K562 (cell line): ENCODE data around the gene RGS3. TPM values are rescaled to one million over a fixed set of nuclear protein-coding genes. Genes with fewer than 3 reads are reported as not detected.

Source experiments
- ATAC-seq: fragments of 200-7000 bp; cut with Tn5 transposase; 3 replicates; pipeline ENCODE4 v1.9.1; 2020; ENCODE audit warnings: moderate library complexity
- BruUV-seq: library from RNA; stranded (reverse); fragments of 400-500 nt; replicated peaks from 2 replicates; lab custom pipeline; 2021; lab: Mats Ljungman, UMichigan
- CTCF ChIA-PET: fragments of 300-600 bp; formaldehyde crosslinking; extraction: SDS; loops from one replicate; lab custom pipeline; 2021; ENCODE audit warnings: low intra/inter-chr PET ratio; lab: Yijun Ruan, JAX
- POLR2A ChIA-PET: fragments of 300-600, 350-650 bp; sonication (Branson Sonifier 250); formaldehyde crosslinking; extraction: SDS; loops from one replicate; lab custom pipeline; 2021; ENCODE audit warnings: antibody characterized with exemption, inconsistent platforms; lab: Yijun Ruan, JAX
- DNase-seq, 4 experiments: peaks; one replicate each; pipeline versions ENCODE4 v3.0.0 to v3.0.0-alpha.2; 2011 to 2018; ENCODE audit warnings: low spot score in 3 of 4, mixed read lengths in 3 of 4; ENCODE audit errors: extremely low read depth in 1 of 4
- FAIRE-seq: peaks from 2 replicates; lab custom pipeline; 2011; peaks lifted over from hg19 to GRCh38; lab: Jason Lieb, UNC
- H2AFZ ChIP-seq: 2 replicates; pipeline ENCODE4 v1.6.0; 2011; ENCODE audit warnings: low read depth, low read length, control low read depth, inconsistent platforms
- H3K27ac ChIP-seq: fragments of 200-600 bp; 3 replicates; pipeline ENCODE4 v1.8.0; 2011; ENCODE audit warnings: low read depth, mild to moderate bottlenecking, control low read depth, inconsistent platforms, low read length, moderate library complexity, mixed read lengths; ENCODE audit errors: extremely low read depth
- H3K27me3 ChIP-seq, 2 experiments: fragments of 300-600 bp in 1 of 2; 2 replicates in 1 of 2; 3 replicates in 1 of 2; pipeline versions ENCODE4 v1.6.0 to v1.8.0; 2011; ENCODE audit warnings: inconsistent platforms in 2 of 2, low read length in 2 of 2, mild to moderate bottlenecking in 1 of 2, mixed read lengths in 1 of 2, moderate library complexity in 1 of 2; ENCODE audit not compliant: control insufficient read depth in 2 of 2, insufficient read depth in 2 of 2
- H3K36me3 ChIP-seq: fragments of 300-600 bp; 3 replicates; pipeline ENCODE4 v1.8.0; 2011; ENCODE audit warnings: mild to moderate bottlenecking, low read length, inconsistent platforms; ENCODE audit not compliant: control insufficient read depth, insufficient read depth
- H3K4me1 ChIP-seq, 2 experiments: fragments of 200-600 bp in 1 of 2; replicated peaks in 1 of 2; 2 replicates in 1 of 2; 3 replicates in 1 of 2; pipeline versions ENCODE4 v1.5.1 to v1.8.0; 2011; ENCODE audit warnings: inconsistent platforms in 2 of 2, low read length in 2 of 2, mild to moderate bottlenecking in 1 of 2, mixed read lengths in 1 of 2, moderate library complexity in 1 of 2; ENCODE audit not compliant: control insufficient read depth in 2 of 2, insufficient read depth in 2 of 2
- H3K4me2 ChIP-seq: 2 replicates; pipeline ENCODE4 v1.6.1; 2011; ENCODE audit warnings: low read length, control low read depth, inconsistent platforms, mixed read lengths; ENCODE audit not compliant: insufficient read depth
- H3K4me3 ChIP-seq: fragments of 200-600 bp; sonication (generic), shearing (Covaris generic); 2 replicates; pipeline ENCODE4 v1.5.1; 2016; ENCODE audit warnings: control low read depth, inconsistent platforms
- H3K79me2 ChIP-seq: fragments of 200-600 bp; 3 replicates; pipeline ENCODE4 v1.8.0; 2011; ENCODE audit warnings: low read length, inconsistent platforms; ENCODE audit not compliant: control insufficient read depth, insufficient read depth
- H3K9ac ChIP-seq, 2 experiments: 2 replicates each; pipeline versions ENCODE4 v1.6.0 to v1.6.1; 2011; ENCODE audit warnings: low read depth in 2 of 2, low read length in 2 of 2, control low read depth in 1 of 2, inconsistent platforms in 1 of 2, mild to moderate bottlenecking in 1 of 2, mixed read lengths in 1 of 2; ENCODE audit not compliant: insufficient read depth in 1 of 2
- H3K9me1 ChIP-seq: one replicate; pipeline ENCODE4 v1.6.0; 2011; ENCODE audit warnings: inconsistent platforms, mild to moderate bottlenecking, low read length, moderate library complexity; ENCODE audit not compliant: control insufficient read depth, insufficient read depth
- H3K9me3 ChIP-seq: replicated peaks from 2 replicates; pipeline ENCODE4 v1.5.1; 2011; ENCODE audit warnings: low read depth, low read length, inconsistent platforms; ENCODE audit not compliant: control insufficient read depth, insufficient read depth
- H4K20me1 ChIP-seq: replicated peaks from 2 replicates; pipeline ENCODE4 v1.6.1; 2011; ENCODE audit warnings: low read length, inconsistent platforms, mixed read lengths; ENCODE audit not compliant: control insufficient read depth, insufficient read depth
- ARID2 ChIP-seq: fragments of 450-650 bp; IDR thresholded peaks from 2 replicates; pipeline ENCODE4 v1.6.1; 2017; ENCODE audit warnings: antibody characterized with exemption, mild to moderate bottlenecking
- C11orf30 ChIP-seq: fragments of 450-650 bp; IDR thresholded peaks from 2 replicates; pipeline ENCODE4 v1.6.1; 2016; ENCODE audit warnings: low read depth, mild to moderate bottlenecking
- CREBBP ChIP-seq: IDR thresholded peaks from one replicate; pipeline ENCODE4 v1.6.1; 2012; ENCODE audit warnings: low read depth, mild to moderate bottlenecking, control low read depth, inconsistent platforms, low read length
- DIDO1 ChIP-seq: fragments of 450-650 bp; IDR thresholded peaks from 2 replicates; pipeline ENCODE4 v1.6.1; 2016; ENCODE audit warnings: low read depth, missing biosample characterization, missing genetic modification characterization
- DPF2 ChIP-seq: fragments of 450-650 bp; IDR thresholded peaks from 2 replicates; pipeline ENCODE4 v1.6.1; 2016
- ERF ChIP-seq: fragments of 450-650 bp; formaldehyde crosslinking; IDR thresholded peaks from 2 replicates; pipeline ENCODE4 v1.4.0; 2020; ENCODE audit warnings: mild to moderate bottlenecking, mixed read lengths
- HBP1 ChIP-seq: fragments of 450-650 bp; formaldehyde crosslinking; IDR thresholded peaks from 2 replicates; pipeline ENCODE4 v1.4.0; 2022; ENCODE audit warnings: missing genetic modification characterization
- HDAC1 ChIP-seq, 2 experiments: fragments of 450-650 bp; IDR thresholded peaks; 2 replicates each; pipeline ENCODE4 v1.6.1; 2016 to 2017; ENCODE audit warnings: inconsistent platforms in 1 of 2, mild to moderate bottlenecking in 1 of 2, moderate library complexity in 1 of 2
- HOXB6 ChIP-seq: fragments of 250-450 bp; sonication (Bioruptor Pico); IDR thresholded peaks from 2 replicates; pipeline ENCODE4 v1.5.1; 2022; ENCODE audit warnings: mild to moderate bottlenecking, borderline replicate concordance
- IFI16 ChIP-seq: fragments of 250-450 bp; sonication (Bioruptor Pico); IDR thresholded peaks from 2 replicates; pipeline ENCODE4 v2.1.2; 2022; ENCODE audit warnings: mild to moderate bottlenecking, inconsistent platforms
- JUN ChIP-seq, 2 experiments: sonication (generic) in 1 of 2; formaldehyde crosslinking in 1 of 2; IDR thresholded peaks; 2 replicates each; pipeline versions ENCODE4 v1.6.1 to v1.8.0; 2012 to 2022; ENCODE audit warnings: borderline replicate concordance in 2 of 2, mild to moderate bottlenecking in 2 of 2, improper control_type of control experiment in 1 of 2, low read depth in 1 of 2, low read length in 1 of 2, missing genetic modification reagents in 1 of 2
- MAFF ChIP-seq: IDR thresholded peaks from 2 replicates; pipeline ENCODE4 v1.6.1; 2012; ENCODE audit warnings: low read length, improper control_type of control experiment
- MAFG ChIP-seq: fragments of 450-650 bp; conservative IDR thresholded peaks from 2 replicates; pipeline ENCODE4 v1.6.1; 2016; ENCODE audit warnings: missing genetic modification characterization, missing compliant biosample characterization
- MAFK ChIP-seq: IDR thresholded peaks from 2 replicates; pipeline ENCODE4 v1.6.1; 2011; ENCODE audit warnings: low read length, improper control_type of control experiment
- NR1H2 ChIP-seq: sonication (generic); formaldehyde crosslinking; IDR thresholded peaks from 2 replicates; pipeline ENCODE4 v1.4.0; 2020; ENCODE audit warnings: mild to moderate bottlenecking, missing genetic modification reagents
- PHB ChIP-seq: fragments of 250-450 bp; sonication (Bioruptor Pico); IDR thresholded peaks from 2 replicates; pipeline ENCODE4 v1.5.0; 2021
- POLR2H ChIP-seq: IDR thresholded peaks from 2 replicates; pipeline ENCODE4 v1.6.1; 2016; ENCODE audit warnings: missing genetic modification characterization, low read depth, mild to moderate bottlenecking, control low read depth, missing compliant biosample characterization, moderate library complexity
- RBM25 ChIP-seq: fragments of 200-400 bp; formaldehyde crosslinking; IDR thresholded peaks from 2 replicates; pipeline ENCODE4 v1.6.1; 2018; ENCODE audit warnings: low read length, low read depth, moderate library complexity; ENCODE audit not compliant: severe bottlenecking
- SAFB2 ChIP-seq: fragments of 200-400 bp; formaldehyde crosslinking; IDR thresholded peaks from 2 replicates; pipeline ENCODE4 v1.6.1; 2018; ENCODE audit warnings: borderline replicate concordance, low read length, low read depth, moderate library complexity; ENCODE audit not compliant: severe bottlenecking
- TCF7L2 ChIP-seq: fragments of 150-350 bp; IDR thresholded peaks from 2 replicates; pipeline ENCODE4 v1.6.1; 2016; ENCODE audit warnings: low read depth, mild to moderate bottlenecking, low read length, moderate library complexity
- ZNF316 ChIP-seq: fragments of 450-650 bp; IDR thresholded peaks from 2 replicates; pipeline ENCODE4 v1.6.1; 2016
- ZNF445 ChIP-seq: fragments of 250-450 bp; sonication (Bioruptor Pico); IDR thresholded peaks from 2 replicates; pipeline ENCODE4 v1.4.0; 2020; ENCODE audit warnings: low read depth, mild to moderate bottlenecking, moderate library complexity
- in situ Hi-C: fragments of 300-500 bp; cut with MboI; formaldehyde crosslinking; loops from 4 replicates; pipeline ENCODE4 v1.15.0; 2018; ENCODE audit warnings: inconsistent platforms, mixed read lengths
- intact Hi-C: fragments of 100-400 bp; cut with micrococcal nuclease; formaldehyde crosslinking; loops from 2 replicates; pipeline ENCODE4 v1.14.2; 2022
- polyA plus RNA-seq, 8 experiments: library from polyadenylated mRNA; depleted of rRNA in 4 of 8; stranded (reverse) in 5 of 8; unstranded in 3 of 8; fragments of >200 nt; fragmentation: Nextera tagmentation in 2 of 8; fragmentation: Illumina TruSeq in 1 of 8; extraction: Ambion mirVana in 2 of 8; extraction: Trizol in 1 of 8; gene quantifications; 2 replicates each; pipeline versions ENCODE4 v1.2.1 to v1.2.3, GENCODE V29; 2011 to 2014; ENCODE audit warnings: inconsistent platforms in 1 of 8, missing spikeins in 1 of 8
- total RNA-seq, 7 experiments: library from RNA; depleted of rRNA in 6 of 7; stranded (reverse); fragments of >200 nt in 6 of 7; fragmentation: Illumina TruSeq in 2 of 7; extraction: Trizol in 2 of 7; gene quantifications; 2 replicates each; pipeline versions ENCODE4 v1.2.1 to v1.2.3, GENCODE V29; 2011 to 2021; ENCODE audit warnings: low replicate concordance in 1 of 7

Gene RGS3
- total and polyA plus RNA-seq, 9 of the 15 experiments (the other 6 are each of a cell fraction or from before 2014, with no cell fraction given), result 0.08 to 2.9 (median 0.95) TPM

DNA sequence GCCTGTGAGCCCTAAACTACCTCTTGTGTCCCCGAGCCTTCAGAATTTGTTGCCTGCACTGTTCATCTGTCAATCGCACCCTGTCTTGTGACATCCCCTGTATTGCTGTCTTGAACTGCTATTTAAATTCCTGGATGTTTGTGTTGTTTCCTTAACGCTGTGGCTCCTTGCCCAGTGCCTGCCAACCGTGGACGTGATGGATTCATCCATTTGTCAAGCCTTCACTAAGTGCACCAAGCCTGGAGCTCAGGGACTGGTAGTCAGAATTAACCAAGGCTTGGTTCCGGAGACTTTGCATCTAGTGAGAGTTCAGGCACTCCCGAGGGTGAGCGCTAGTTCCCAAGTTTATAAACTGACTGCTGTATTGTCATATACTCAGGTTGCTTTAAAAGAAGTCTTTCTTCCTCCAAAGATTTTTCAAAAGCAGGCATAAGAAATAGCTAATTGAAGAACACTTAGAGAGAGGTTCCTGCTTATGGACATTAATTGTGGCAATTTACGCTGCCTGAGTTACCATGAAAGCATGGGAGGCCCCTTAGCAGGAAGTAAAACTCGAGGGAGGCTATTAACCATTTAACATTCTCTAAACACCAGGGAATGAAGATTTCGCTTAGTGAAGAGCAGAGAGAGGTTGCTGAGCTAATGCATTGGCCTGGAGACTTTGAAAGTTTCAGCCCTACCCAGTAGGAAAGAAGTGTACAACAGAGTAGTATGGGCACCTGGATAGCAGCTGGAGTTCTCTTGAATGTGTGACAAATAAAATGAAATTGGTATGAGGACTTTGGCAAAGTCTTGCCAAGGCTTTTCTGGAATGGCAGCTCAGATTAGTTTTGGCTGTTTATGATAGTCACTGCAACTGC, 29.0 kb downstream of the RGS3 start (continued):
- no peak for TF ChIP-seq TCF7L2
- TF ChIP-seq MAFK, result no peak
- TF ChIP-seq, all 486 proteins: peak for 2

DNA sequence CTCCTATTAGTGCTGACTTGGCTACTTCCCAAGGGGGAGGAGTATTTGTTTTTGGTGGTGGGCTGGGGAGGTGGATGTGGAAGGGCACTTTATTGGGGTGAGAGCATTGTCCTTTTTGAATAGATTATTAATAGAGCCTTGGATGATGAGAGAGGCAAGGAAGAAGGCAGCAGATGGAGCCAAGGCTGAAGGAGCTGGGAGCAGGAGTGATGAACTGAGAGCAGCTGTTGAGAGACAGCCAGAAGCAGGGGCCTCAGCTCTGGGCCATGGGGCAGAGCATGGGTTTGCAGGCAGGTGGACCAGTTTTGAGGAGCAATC, 29.6 kb downstream of the RGS3 start:
- H4K20me1 ChIP-seq, result no peaks in the 10 kb centered on the region
- in situ Hi-C loops (no loop called here), intact Hi-C loops (no loop called here)
- no peak for DNase-seq
- no peaks in the 10 kb centered on the region for H3K79me2 ChIP-seq
- ChIA-PET CTCF (no interaction called here), POLR2A (interaction anchor here (0.7 to 1.9 kb wide), 5 partner anchors 10 to 89 kb away, joined by 3 to 6 read pairs (median 4); no protein-coding TSS in a partner anchor)
- ATAC-seq, result no peak
- no peak overlapping the region for H3K27ac ChIP-seq
- no peaks in the 10 kb centered on the region for H3K36me3 ChIP-seq
- no TSS peak for BruUV-seq
- peaks cover 9 to 30% of the 10 kb centered on the region in 2 experiments for H3K27me3 ChIP-seq
- no peak overlapping the region for H2AFZ ChIP-seq
- no peak for FAIRE-seq
- H3K9ac ChIP-seq, result no peak overlapping the region
- no peak overlapping the region for H3K4me3 ChIP-seq
- H3K4me1 ChIP-seq, result no peaks in the 10 kb centered on the region; a peak in 1 of 5 replicates
- H3K4me2 ChIP-seq, result no peak overlapping the region
- no peaks in the 10 kb centered on the region for H3K9me3 ChIP-seq
- H3K9me1 ChIP-seq, result no peaks in the 10 kb centered on the region
- TF ChIP-seq ZNF316, result peak; percentile 75
- no peak for TF ChIP-seq ARID2
- TF ChIP-seq POLR2H (tag), result no peak
- TF ChIP-seq DIDO1 (tag), result no peak
- no peak for TF ChIP-seq PHB (CRISPR knock-in tag)
- 0 out of 2 replicates have a peak, but pooled peaks have one; percentile 12 for TF ChIP-seq MAFF
- TF ChIP-seq DPF2, result no peak
- peak; percentile 76; the same call in 1 of the 2 replicates for TF ChIP-seq C11orf30
- no peak for TF ChIP-seq JUN (IDR thresholded peaks at IDR 0.05; ENCODE audit: borderline replicate concordance, low read depth, low read length)
- TF ChIP-seq JUN (CRISPR knock-in tag; IDR thresholded peaks at IDR 0.05; ENCODE audit: borderline replicate concordance), result no peak
- no peak for TF ChIP-seq HBP1
- no peak for TF ChIP-seq NR1H2 (CRISPR knock-in tag)
- TF ChIP-seq IFI16 (CRISPR knock-in tag), result no peak
- no peak for TF ChIP-seq MAFK
- no peak for TF ChIP-seq SAFB2
- TF ChIP-seq HDAC1 (IDR thresholded peaks at IDR 0.05), result no peak
- TF ChIP-seq ERF (CRISPR knock-in tag), result no peak
- no peak for TF ChIP-seq CREBBP
- no peak for TF ChIP-seq ZNF445 (CRISPR knock-in tag)
- no peak for TF ChIP-seq RBM25
- TF ChIP-seq HOXB6 (CRISPR knock-in tag), result no peak
- TF ChIP-seq MAFG (tag), result peak; percentile 64
